ENCODE data around the gene MARCHF3. TPM values are rescaled to one million over a fixed set of nuclear protein-coding genes. Genes with fewer than 3 reads are reported as not detected.

Gene MARCHF3
- total RNA-seq, 4 donors from 2014 or later, result 10.7 to 22.9 (median 20.1) TPM

- DNase-seq, result no peak
- H3K9me3 ChIP-seq, result no peaks in the 10 kb centered on the region
- no peak overlapping the region for H3K4me3 ChIP-seq
Observed at GRCh38 chr5:126863402-126863801, 167.0 kb downstream of the MARCHF3 start.

DNA sequence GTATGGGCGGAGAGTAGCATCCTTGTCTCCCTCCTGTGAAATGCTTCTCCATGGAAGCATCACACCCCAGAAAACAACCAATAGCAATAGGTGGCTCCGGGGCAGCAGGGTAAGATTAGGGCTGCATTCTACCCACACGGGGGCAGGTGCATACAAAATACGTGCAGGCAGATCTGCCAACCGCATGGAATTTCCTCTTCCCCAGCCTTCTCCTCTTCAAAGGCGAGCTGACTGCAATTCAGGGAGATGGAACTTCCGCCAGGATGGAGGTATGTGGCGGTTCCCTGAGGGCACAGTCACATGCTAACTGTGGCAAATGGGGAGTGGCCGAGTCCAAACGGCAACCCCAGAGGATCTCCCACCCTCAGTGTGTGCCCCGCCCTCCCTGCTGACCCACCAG is 171.9 kb downstream of the MARCHF3 start:
- H3K36me3 ChIP-seq, result no peaks in the 10 kb centered on the region
- no peak overlapping the region for H3K27ac ChIP-seq
- TF ChIP-seq, protein P1, sequence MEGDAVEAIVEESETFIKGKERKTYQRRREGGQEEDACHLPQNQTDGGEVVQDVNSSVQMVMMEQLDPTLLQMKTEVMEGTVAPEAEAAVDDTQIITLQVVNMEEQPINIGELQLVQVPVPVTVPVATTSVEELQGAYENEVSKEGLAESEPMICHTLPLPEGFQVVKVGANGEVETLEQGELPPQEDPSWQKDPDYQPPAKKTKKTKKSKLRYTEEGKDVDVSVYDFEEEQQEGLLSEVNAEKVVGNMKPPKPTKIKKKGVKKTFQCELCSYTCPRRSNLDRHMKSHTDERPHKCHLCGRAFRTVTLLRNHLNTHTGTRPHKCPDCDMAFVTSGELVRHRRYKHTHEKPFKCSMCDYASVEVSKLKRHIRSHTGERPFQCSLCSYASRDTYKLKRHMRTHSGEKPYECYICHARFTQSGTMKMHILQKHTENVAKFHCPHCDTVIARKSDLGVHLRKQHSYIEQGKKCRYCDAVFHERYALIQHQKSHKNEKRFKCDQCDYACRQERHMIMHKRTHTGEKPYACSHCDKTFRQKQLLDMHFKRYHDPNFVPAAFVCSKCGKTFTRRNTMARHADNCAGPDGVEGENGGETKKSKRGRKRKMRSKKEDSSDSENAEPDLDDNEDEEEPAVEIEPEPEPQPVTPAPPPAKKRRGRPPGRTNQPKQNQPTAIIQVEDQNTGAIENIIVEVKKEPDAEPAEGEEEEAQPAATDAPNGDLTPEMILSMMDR (IDR thresholded peaks at IDR 0.05), result no peak
- TF ChIP-seq POLR2A (IDR thresholded peaks at IDR 0.05), result no peak
- H3K4me3 ChIP-seq, result no peak overlapping the region
- DNase-seq, result no peak
- H3K9me3 ChIP-seq, result no peaks in the 10 kb centered on the region
- no peaks in the 10 kb centered on the region for H3K27me3 ChIP-seq
- no peaks in the 10 kb centered on the region for H3K4me1 ChIP-seq

More at GRCh38 chr5:126863402-126863801, 167.0 kb downstream of the MARCHF3 start:
- no peak overlapping the region for H3K27ac ChIP-seq
- no peak for TF ChIP-seq POLR2A (IDR thresholded peaks at IDR 0.05)
- TF ChIP-seq, protein P1 (IDR thresholded peaks at IDR 0.05), result no peak
- no peaks in the 10 kb centered on the region for H3K27me3 ChIP-seq
- no peaks in the 10 kb centered on the region for H3K36me3 ChIP-seq
- H3K4me1 ChIP-seq, result no peaks in the 10 kb centered on the region

- no peak overlapping the region for H3K27ac ChIP-seq
- H3K36me3 ChIP-seq, result no peaks in the 10 kb centered on the region
- H3K9me3 ChIP-seq, result no peaks in the 10 kb centered on the region
- DNase-seq, result no peak
- H3K4me1 ChIP-seq, result peaks cover 0 to 1% (median 0%) of the 10 kb centered on the region in 4 donors
- H3K4me3 ChIP-seq, result no peak overlapping the region
- H3K27me3 ChIP-seq, result no peaks in the 10 kb centered on the region
- TF ChIP-seq, protein P1 (IDR thresholded peaks at IDR 0.05), result no peak
- no peak for TF ChIP-seq POLR2A (IDR thresholded peaks at IDR 0.05)
Observed at GRCh38 chr5:126857472-126858410, 172.6 kb downstream of the MARCHF3 start.

GRCh38 chr5:126855266-126855665 is 175.1 kb downstream of the MARCHF3 start:
- DNase-seq, result no peak
- no peak overlapping the region for H3K27ac ChIP-seq

DNA sequence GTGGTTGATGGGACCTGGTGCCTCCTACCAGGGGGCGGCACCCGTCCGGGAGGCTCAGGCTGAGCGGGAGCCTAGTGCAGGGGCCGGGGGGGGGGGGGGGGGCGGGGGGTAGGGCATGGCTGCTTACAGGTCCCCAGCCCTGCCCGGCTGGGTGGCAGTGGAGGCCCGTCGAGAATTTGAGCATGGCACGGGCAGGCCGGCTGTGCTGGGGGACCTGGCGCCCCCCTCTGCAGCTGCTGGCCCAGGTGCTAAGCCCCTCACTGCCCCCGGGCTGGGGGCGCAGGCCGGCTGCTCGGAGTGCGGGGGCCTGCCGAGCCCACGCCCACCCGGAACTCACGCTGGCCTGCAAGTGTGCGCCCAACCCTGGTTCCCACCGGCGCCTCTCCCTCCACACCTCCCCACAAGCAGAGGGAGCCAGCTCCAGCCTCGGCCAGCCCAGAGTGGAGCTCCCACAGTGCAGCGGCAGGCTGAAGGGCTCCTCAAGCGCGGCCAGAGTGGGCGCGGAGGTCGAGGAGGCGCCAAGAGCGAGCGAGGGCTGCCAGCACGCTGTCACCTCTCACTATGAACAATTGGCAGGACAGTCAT is 175.7 kb downstream of the MARCHF3 start:
- peaks cover 0 to 14% (median 3%) of the 10 kb centered on the region in 4 donors for H3K4me1 ChIP-seq
- no peaks in the 10 kb centered on the region for H3K27me3 ChIP-seq
- no peak for TF ChIP-seq POLR2A (IDR thresholded peaks at IDR 0.05)
- TF ChIP-seq, protein P1 (IDR thresholded peaks at IDR 0.05), result no peak
- no peaks in the 10 kb centered on the region for H3K36me3 ChIP-seq
- no peak overlapping the region for H3K4me3 ChIP-seq
- H3K27ac ChIP-seq, result no peak overlapping the region
- no peak for DNase-seq
- no peaks in the 10 kb centered on the region for H3K9me3 ChIP-seq

More at GRCh38 chr5:126855266-126855665, 175.1 kb downstream of the MARCHF3 start:
- no peaks in the 10 kb centered on the region for H3K36me3 ChIP-seq
- H3K9me3 ChIP-seq, result no peaks in the 10 kb centered on the region
- TF ChIP-seq POLR2A (IDR thresholded peaks at IDR 0.05), result no peak
- TF ChIP-seq, protein P1 (IDR thresholded peaks at IDR 0.05), result no peak
- no peak overlapping the region for H3K4me3 ChIP-seq
- no peaks in the 10 kb centered on the region for H3K27me3 ChIP-seq
- peaks cover 0 to 14% (median 3%) of the 10 kb centered on the region in 4 donors for H3K4me1 ChIP-seq
